GM10266 (cell line): ENCODE results near the gene DAAM2.

ENCODE experiments used
- DNase-seq: peaks from one replicate; pipeline ENCODE4 v3.0.0; 2012; ENCODE audit errors: extremely low spot score
- CTCF ChIP-seq: IDR thresholded peaks from 2 replicates; pipeline ENCODE4 v1.5.1; 2012; ENCODE audit warnings: mild to moderate bottlenecking, low read depth; ENCODE audit not compliant: control insufficient read depth, insufficient read depth; ENCODE audit errors: missing control alignments

The DAAM2 gene

GRCh38 chr6:39891353-39891752 lies 99.2 kb downstream of the DAAM2 start:
- no peak for DNase-seq
- no peak for TF ChIP-seq CTCF

GRCh38 chr6:39891976-39892375 lies 99.8 kb downstream of the DAAM2 start:
- no peak for DNase-seq
- TF ChIP-seq CTCF = no peak

- peak; percentile 53 for DNase-seq
- TF ChIP-seq CTCF = peak; percentile 62
Measured at GRCh38 chr6:39892490-39893129, 100.4 kb downstream of the DAAM2 start.

GRCh38 chr6:39893286-39893685 lies 101.1 kb downstream of the DAAM2 start:
- TF ChIP-seq CTCF = no peak
- DNase-seq = no peak

GRCh38 chr6:39896701-39897100 lies 104.5 kb downstream of the DAAM2 start:
- DNase-seq = no peak

GRCh38 chr6:39897698-39898097 lies 105.5 kb downstream of the DAAM2 start:
- TF ChIP-seq CTCF = no peak
- DNase-seq = no peak

More at GRCh38 chr6:39896701-39897100, 104.5 kb downstream of the DAAM2 start:
- no peak for TF ChIP-seq CTCF

- no peak for DNase-seq
- TF ChIP-seq CTCF = no peak
Measured at GRCh38 chr6:39898625-39899024, 106.4 kb downstream of the DAAM2 start.
